WTC11 (cell line): ENCODE data around the gene CSNK2B.

Experiments
- ESRRA ChIP-seq: sonication (generic); formaldehyde crosslinking; IDR thresholded peaks from 2 replicates; pipeline ENCODE4 v1.8.1; 2022; ENCODE audit warnings: mild to moderate bottlenecking, missing genetic modification reagents, borderline replicate concordance
- FOXK1 ChIP-seq: sonication (generic); formaldehyde crosslinking; IDR thresholded peaks from 2 replicates; pipeline ENCODE4 v1.8.0; 2022; ENCODE audit warnings: mild to moderate bottlenecking, moderate library complexity, missing genetic modification reagents
- IRF2 ChIP-seq: sonication (generic); formaldehyde crosslinking; IDR thresholded peaks from 2 replicates; pipeline ENCODE4 v1.8.0; 2022; ENCODE audit warnings: low read depth, missing genetic modification reagents, borderline replicate concordance
- TCF7 ChIP-seq: sonication (generic); formaldehyde crosslinking; IDR thresholded peaks from 2 replicates; pipeline ENCODE4 v1.8.0; 2022; ENCODE audit warnings: mild to moderate bottlenecking, low read depth, missing genetic modification reagents, moderate library complexity
- TP53 ChIP-seq: sonication (generic); formaldehyde crosslinking; IDR thresholded peaks from 2 replicates; pipeline ENCODE4 v1.8.1; 2023; ENCODE audit warnings: mild to moderate bottlenecking, missing genetic modification reagents
- ZBTB21 ChIP-seq: sonication (generic); formaldehyde crosslinking; IDR thresholded peaks from 2 replicates; pipeline ENCODE4 v1.8.1; 2023; ENCODE audit warnings: mild to moderate bottlenecking, missing genetic modification reagents, borderline replicate concordance
- TF ChIP-seq, protein P1 (sequence below): fragments of 200-600 bp; IDR thresholded peaks from 2 replicates; pipeline ENCODE4 v1.8.0; 2022; ENCODE audit warnings: antibody characterized with exemption
- TF ChIP-seq, protein P2 (sequence below): sonication (generic); formaldehyde crosslinking; IDR thresholded peaks from 2 replicates; pipeline ENCODE4 v1.8.1; 2023; ENCODE audit warnings: mild to moderate bottlenecking, missing genetic modification reagents, moderate library complexity
- TF ChIP-seq, protein P3 (sequence below): sonication (generic); formaldehyde crosslinking; IDR thresholded peaks from 2 replicates; pipeline ENCODE4 v1.8.1; 2022; ENCODE audit warnings: mild to moderate bottlenecking, missing genetic modification reagents, moderate library complexity, borderline replicate concordance
- TF ChIP-seq, protein P4 (sequence below): sonication (generic); formaldehyde crosslinking; IDR thresholded peaks from 2 replicates; pipeline ENCODE4 v1.8.1; 2022; ENCODE audit warnings: low read depth, missing genetic modification reagents, borderline replicate concordance
- TF ChIP-seq, protein P5 (sequence below): sonication (generic); formaldehyde crosslinking; IDR thresholded peaks from 2 replicates; pipeline ENCODE4 v1.8.0; 2022; ENCODE audit warnings: mild to moderate bottlenecking, missing genetic modification reagents
- TF ChIP-seq, protein P6 (sequence below): sonication (generic); formaldehyde crosslinking; IDR thresholded peaks from 2 replicates; pipeline ENCODE4 v1.8.0; 2022; ENCODE audit warnings: missing genetic modification reagents
- TF ChIP-seq, protein P7 (sequence below): sonication (generic); formaldehyde crosslinking; IDR thresholded peaks from 2 replicates; pipeline ENCODE4 v1.8.0; 2022; ENCODE audit warnings: mild to moderate bottlenecking, missing genetic modification reagents

DNA sequence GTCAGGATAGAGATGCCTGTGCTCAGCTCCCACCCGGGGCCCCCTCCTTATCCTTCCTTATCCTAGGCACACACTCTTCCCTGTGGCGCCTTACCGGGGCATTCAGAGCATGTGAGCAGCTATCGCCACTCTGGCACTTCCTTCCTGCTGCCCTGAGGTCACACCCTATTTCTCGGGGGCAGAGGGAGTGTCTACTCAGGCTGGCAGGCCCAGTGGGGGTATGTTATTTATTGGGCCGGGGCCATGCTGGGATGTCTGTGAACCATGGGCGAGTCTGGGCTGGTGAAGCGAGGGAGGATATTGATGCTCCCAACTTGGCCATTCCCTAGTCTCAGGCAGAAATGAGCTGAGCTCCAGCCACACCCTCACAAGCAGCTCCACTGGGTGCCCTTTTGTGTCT, 45.4 kb downstream of the CSNK2B start:
- TF ChIP-seq, protein P1, sequence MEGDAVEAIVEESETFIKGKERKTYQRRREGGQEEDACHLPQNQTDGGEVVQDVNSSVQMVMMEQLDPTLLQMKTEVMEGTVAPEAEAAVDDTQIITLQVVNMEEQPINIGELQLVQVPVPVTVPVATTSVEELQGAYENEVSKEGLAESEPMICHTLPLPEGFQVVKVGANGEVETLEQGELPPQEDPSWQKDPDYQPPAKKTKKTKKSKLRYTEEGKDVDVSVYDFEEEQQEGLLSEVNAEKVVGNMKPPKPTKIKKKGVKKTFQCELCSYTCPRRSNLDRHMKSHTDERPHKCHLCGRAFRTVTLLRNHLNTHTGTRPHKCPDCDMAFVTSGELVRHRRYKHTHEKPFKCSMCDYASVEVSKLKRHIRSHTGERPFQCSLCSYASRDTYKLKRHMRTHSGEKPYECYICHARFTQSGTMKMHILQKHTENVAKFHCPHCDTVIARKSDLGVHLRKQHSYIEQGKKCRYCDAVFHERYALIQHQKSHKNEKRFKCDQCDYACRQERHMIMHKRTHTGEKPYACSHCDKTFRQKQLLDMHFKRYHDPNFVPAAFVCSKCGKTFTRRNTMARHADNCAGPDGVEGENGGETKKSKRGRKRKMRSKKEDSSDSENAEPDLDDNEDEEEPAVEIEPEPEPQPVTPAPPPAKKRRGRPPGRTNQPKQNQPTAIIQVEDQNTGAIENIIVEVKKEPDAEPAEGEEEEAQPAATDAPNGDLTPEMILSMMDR = no peak
- TF ChIP-seq, protein P2, sequence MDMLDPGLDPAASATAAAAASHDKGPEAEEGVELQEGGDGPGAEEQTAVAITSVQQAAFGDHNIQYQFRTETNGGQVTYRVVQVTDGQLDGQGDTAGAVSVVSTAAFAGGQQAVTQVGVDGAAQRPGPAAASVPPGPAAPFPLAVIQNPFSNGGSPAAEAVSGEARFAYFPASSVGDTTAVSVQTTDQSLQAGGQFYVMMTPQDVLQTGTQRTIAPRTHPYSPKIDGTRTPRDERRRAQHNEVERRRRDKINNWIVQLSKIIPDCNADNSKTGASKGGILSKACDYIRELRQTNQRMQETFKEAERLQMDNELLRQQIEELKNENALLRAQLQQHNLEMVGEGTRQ = no peak
- TF ChIP-seq, protein P3, sequence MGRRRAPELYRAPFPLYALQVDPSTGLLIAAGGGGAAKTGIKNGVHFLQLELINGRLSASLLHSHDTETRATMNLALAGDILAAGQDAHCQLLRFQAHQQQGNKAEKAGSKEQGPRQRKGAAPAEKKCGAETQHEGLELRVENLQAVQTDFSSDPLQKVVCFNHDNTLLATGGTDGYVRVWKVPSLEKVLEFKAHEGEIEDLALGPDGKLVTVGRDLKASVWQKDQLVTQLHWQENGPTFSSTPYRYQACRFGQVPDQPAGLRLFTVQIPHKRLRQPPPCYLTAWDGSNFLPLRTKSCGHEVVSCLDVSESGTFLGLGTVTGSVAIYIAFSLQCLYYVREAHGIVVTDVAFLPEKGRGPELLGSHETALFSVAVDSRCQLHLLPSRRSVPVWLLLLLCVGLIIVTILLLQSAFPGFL (CRISPR knock-in tag) = no peak
- no peak for TF ChIP-seq FOXK1
- TF ChIP-seq TP53 (CRISPR knock-in tag) = no peak
- TF ChIP-seq ESRRA = no peak
- TF ChIP-seq, protein P4, sequence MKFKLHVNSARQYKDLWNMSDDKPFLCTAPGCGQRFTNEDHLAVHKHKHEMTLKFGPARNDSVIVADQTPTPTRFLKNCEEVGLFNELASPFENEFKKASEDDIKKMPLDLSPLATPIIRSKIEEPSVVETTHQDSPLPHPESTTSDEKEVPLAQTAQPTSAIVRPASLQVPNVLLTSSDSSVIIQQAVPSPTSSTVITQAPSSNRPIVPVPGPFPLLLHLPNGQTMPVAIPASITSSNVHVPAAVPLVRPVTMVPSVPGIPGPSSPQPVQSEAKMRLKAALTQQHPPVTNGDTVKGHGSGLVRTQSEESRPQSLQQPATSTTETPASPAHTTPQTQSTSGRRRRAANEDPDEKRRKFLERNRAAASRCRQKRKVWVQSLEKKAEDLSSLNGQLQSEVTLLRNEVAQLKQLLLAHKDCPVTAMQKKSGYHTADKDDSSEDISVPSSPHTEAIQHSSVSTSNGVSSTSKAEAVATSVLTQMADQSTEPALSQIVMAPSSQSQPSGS = no peak
- TF ChIP-seq TCF7 (CRISPR knock-in tag) = no peak
- TF ChIP-seq, protein P5, sequence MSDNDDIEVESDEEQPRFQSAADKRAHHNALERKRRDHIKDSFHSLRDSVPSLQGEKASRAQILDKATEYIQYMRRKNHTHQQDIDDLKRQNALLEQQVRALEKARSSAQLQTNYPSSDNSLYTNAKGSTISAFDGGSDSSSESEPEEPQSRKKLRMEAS (CRISPR knock-in tag) = no peak
- TF ChIP-seq, protein P6, sequence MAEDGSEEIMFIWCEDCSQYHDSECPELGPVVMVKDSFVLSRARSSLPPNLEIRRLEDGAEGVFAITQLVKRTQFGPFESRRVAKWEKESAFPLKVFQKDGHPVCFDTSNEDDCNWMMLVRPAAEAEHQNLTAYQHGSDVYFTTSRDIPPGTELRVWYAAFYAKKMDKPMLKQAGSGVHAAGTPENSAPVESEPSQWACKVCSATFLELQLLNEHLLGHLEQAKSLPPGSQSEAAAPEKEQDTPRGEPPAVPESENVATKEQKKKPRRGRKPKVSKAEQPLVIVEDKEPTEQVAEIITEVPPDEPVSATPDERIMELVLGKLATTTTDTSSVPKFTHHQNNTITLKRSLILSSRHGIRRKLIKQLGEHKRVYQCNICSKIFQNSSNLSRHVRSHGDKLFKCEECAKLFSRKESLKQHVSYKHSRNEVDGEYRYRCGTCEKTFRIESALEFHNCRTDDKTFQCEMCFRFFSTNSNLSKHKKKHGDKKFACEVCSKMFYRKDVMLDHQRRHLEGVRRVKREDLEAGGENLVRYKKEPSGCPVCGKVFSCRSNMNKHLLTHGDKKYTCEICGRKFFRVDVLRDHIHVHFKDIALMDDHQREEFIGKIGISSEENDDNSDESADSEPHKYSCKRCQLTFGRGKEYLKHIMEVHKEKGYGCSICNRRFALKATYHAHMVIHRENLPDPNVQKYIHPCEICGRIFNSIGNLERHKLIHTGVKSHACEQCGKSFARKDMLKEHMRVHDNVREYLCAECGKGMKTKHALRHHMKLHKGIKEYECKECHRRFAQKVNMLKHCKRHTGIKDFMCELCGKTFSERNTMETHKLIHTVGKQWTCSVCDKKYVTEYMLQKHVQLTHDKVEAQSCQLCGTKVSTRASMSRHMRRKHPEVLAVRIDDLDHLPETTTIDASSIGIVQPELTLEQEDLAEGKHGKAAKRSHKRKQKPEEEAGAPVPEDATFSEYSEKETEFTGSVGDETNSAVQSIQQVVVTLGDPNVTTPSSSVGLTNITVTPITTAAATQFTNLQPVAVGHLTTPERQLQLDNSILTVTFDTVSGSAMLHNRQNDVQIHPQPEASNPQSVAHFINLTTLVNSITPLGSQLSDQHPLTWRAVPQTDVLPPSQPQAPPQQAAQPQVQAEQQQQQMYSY (CRISPR knock-in tag) = no peak
- no peak for TF ChIP-seq IRF2 (CRISPR knock-in tag)
- TF ChIP-seq ZBTB21 (CRISPR knock-in tag) = no peak
- TF ChIP-seq, protein P7, sequence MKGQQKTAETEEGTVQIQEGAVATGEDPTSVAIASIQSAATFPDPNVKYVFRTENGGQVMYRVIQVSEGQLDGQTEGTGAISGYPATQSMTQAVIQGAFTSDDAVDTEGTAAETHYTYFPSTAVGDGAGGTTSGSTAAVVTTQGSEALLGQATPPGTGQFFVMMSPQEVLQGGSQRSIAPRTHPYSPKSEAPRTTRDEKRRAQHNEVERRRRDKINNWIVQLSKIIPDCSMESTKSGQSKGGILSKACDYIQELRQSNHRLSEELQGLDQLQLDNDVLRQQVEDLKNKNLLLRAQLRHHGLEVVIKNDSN (CRISPR knock-in tag) = no peak
